H9 (cell line): Measurements from ENCODE around the gene MS4A7. TPM values are rescaled to one million over a fixed set of nuclear protein-coding genes. Genes with fewer than 3 reads are reported as not detected.

ENCODE experiments used
- DNase-seq: peaks from one replicate; pipeline ENCODE4 v3.0.0-alpha.2; 2017
- H2AFZ ChIP-seq: one replicate; pipeline ENCODE4 v1.6.1; 2013; ENCODE audit warnings: mild to moderate bottlenecking, low read length, control low read depth, moderate library complexity
- H2AK5ac ChIP-seq: 2 replicates; pipeline ENCODE4 v1.6.1; 2013; ENCODE audit warnings: low read length, control low read depth, mixed read lengths; ENCODE audit not compliant: insufficient read length
- H2BK120ac ChIP-seq: one replicate; pipeline ENCODE4 v1.6.1; 2013; ENCODE audit warnings: low read depth, mild to moderate bottlenecking, low read length, control low read depth, inconsistent platforms; ENCODE audit not compliant: poor library complexity, severe bottlenecking
- H2BK12ac ChIP-seq: 2 replicates; pipeline ENCODE4 v1.6.1; 2013; ENCODE audit warnings: low read length, control low read depth, mixed read lengths, low read depth; ENCODE audit not compliant: insufficient read length
- H2BK15ac ChIP-seq: 2 replicates; pipeline ENCODE4 v1.6.1; 2013; ENCODE audit warnings: low read depth, low read length, control low read depth
- H2BK20ac ChIP-seq: one replicate; pipeline ENCODE4 v1.6.1; 2013; ENCODE audit warnings: low read depth, mild to moderate bottlenecking, low read length, control low read depth, inconsistent platforms; ENCODE audit not compliant: poor library complexity, severe bottlenecking
- H2BK5ac ChIP-seq: 2 replicates; pipeline ENCODE4 v1.6.1; 2013; ENCODE audit warnings: low read length, control low read depth, mixed read lengths; ENCODE audit not compliant: insufficient read length
- H3K14ac ChIP-seq: 2 replicates; pipeline ENCODE4 v1.6.1; 2013; ENCODE audit warnings: low read length, control low read depth; ENCODE audit not compliant: insufficient read depth
- H3K18ac ChIP-seq: 2 replicates; pipeline ENCODE4 v1.6.1; 2013; ENCODE audit warnings: low read depth, mild to moderate bottlenecking, mixed read lengths, low read length, control low read depth; ENCODE audit not compliant: insufficient read length
- H3K23ac ChIP-seq: 2 replicates; pipeline ENCODE4 v1.6.1; 2013; ENCODE audit warnings: low read length, control low read depth, mixed read lengths, low read depth; ENCODE audit not compliant: insufficient read length
- H3K23me2 ChIP-seq: 2 replicates; pipeline ENCODE4 v1.6.1; 2013; ENCODE audit warnings: low read depth, mild to moderate bottlenecking, mixed read lengths, low read length, control low read depth; ENCODE audit not compliant: insufficient read length, poor library complexity, severe bottlenecking
- H3K27ac ChIP-seq: 2 replicates; pipeline ENCODE4 v1.5.1; 2013; ENCODE audit warnings: low read length, control low read depth, mixed read lengths, low read depth; ENCODE audit not compliant: insufficient read length
- H3K27me3 ChIP-seq: 2 replicates; pipeline ENCODE4 v1.6.1; 2013; ENCODE audit warnings: low read length, control low read depth, inconsistent platforms; ENCODE audit not compliant: insufficient read depth
- H3K4ac ChIP-seq: 2 replicates; pipeline ENCODE4 v1.6.1; 2013; ENCODE audit warnings: low read depth, mild to moderate bottlenecking, control low read depth, inconsistent platforms, low read length, moderate library complexity
- H3K4me1 ChIP-seq: 2 replicates; pipeline ENCODE4 v1.6.1; 2013; ENCODE audit warnings: low read length, control low read depth, inconsistent platforms; ENCODE audit not compliant: insufficient read depth
- H3K4me2 ChIP-seq: 2 replicates; pipeline ENCODE4 v1.6.1; 2013; ENCODE audit warnings: low read length, control low read depth, mixed read lengths; ENCODE audit not compliant: insufficient read length, insufficient read depth
- H3K56ac ChIP-seq: 2 replicates; pipeline ENCODE4 v1.6.1; 2013; ENCODE audit warnings: low read depth, mild to moderate bottlenecking, mixed read lengths, low read length, control low read depth; ENCODE audit not compliant: insufficient read length
- H3K79me1 ChIP-seq: 2 replicates; pipeline ENCODE4 v1.6.1; 2013; ENCODE audit warnings: low read depth, mild to moderate bottlenecking, moderate library complexity, low read length, control low read depth, inconsistent platforms; ENCODE audit not compliant: insufficient read depth, poor library complexity, severe bottlenecking
- H3K79me2 ChIP-seq: 2 replicates; pipeline ENCODE4 v1.6.1; 2013; ENCODE audit warnings: low read length, control low read depth, inconsistent platforms; ENCODE audit not compliant: insufficient read depth
- H3K9ac ChIP-seq: 2 replicates; pipeline ENCODE4 v1.6.1; 2013; ENCODE audit warnings: low read length, control low read depth, mixed read lengths; ENCODE audit not compliant: insufficient read length; ENCODE audit errors: extremely low read depth
- H3K9me3 ChIP-seq: one replicate; pipeline ENCODE4 v1.6.1; 2013; ENCODE audit warnings: low read depth, low read length, inconsistent platforms; ENCODE audit not compliant: control insufficient read depth
- H3T11ph ChIP-seq: one replicate; pipeline ENCODE4 v1.6.1; 2013; ENCODE audit warnings: mild to moderate bottlenecking, low read length, control low read depth, inconsistent platforms
- H4K20me1 ChIP-seq: one replicate; pipeline ENCODE4 v1.6.1; 2013; ENCODE audit not compliant: control insufficient read depth, insufficient read length, insufficient read depth
- H4K5ac ChIP-seq: 2 replicates; pipeline ENCODE4 v1.6.1; 2013; ENCODE audit warnings: low read depth, mild to moderate bottlenecking, mixed read lengths, low read length, control low read depth; ENCODE audit not compliant: insufficient read length
- H4K8ac ChIP-seq: replicated peaks from 2 replicates; pipeline ENCODE4 v1.6.1; 2013; ENCODE audit warnings: low read length, control low read depth, mixed read lengths, low read depth; ENCODE audit not compliant: insufficient read length
- H4K91ac ChIP-seq: 2 replicates; pipeline ENCODE4 v1.6.1; 2013; ENCODE audit warnings: low read depth, mild to moderate bottlenecking, moderate library complexity, mixed read lengths, low read length, control low read depth; ENCODE audit not compliant: insufficient read length
- H3K27ac Mint-ChIP-seq, 3 experiments: 2 replicates in 2 of 3; 3 replicates in 1 of 3; pipeline ENCODE4 v1.8.0; 2020 to 2021; ENCODE audit warnings: mixed read lengths in 3 of 3, mild to moderate bottlenecking in 1 of 3, moderate library complexity in 1 of 3
- H3K27me3 Mint-ChIP-seq: 2 replicates; pipeline ENCODE4 v1.8.0; 2021; ENCODE audit warnings: low read depth, mild to moderate bottlenecking, moderate library complexity, mixed read lengths
- H3K36me3 Mint-ChIP-seq, 3 experiments: 2 replicates in 2 of 3; 3 replicates in 1 of 3; pipeline ENCODE4 v1.8.0; 2020 to 2021; ENCODE audit warnings: low read depth in 3 of 3, mixed read lengths in 3 of 3; ENCODE audit not compliant: insufficient read depth in 1 of 3
- H3K4me1 Mint-ChIP-seq, 2 experiments: 2 replicates each; pipeline ENCODE4 v1.8.0; 2020; ENCODE audit warnings: mixed read lengths in 2 of 2
- H3K4me3 Mint-ChIP-seq, 2 experiments: 2 replicates in 1 of 2; 3 replicates in 1 of 2; pipeline ENCODE4 v1.8.0; 2020 to 2021; ENCODE audit warnings: mild to moderate bottlenecking in 2 of 2, mixed read lengths in 2 of 2, moderate library complexity in 1 of 2
- H3K9me3 Mint-ChIP-seq, 2 experiments: 2 replicates in 1 of 2; 3 replicates in 1 of 2; pipeline ENCODE4 v1.8.0; 2020; ENCODE audit warnings: mild to moderate bottlenecking in 2 of 2, mixed read lengths in 2 of 2, moderate library complexity in 1 of 2
- WGBS: extraction: QIAGEN DNeasy Blood & Tissue Kit; methylation state at CpG from one replicate; pipeline ENCODE4 v1.1.7; 2013; ENCODE audit warnings: missing lambda C conversion rate, low lambda C conversion rate, mixed read lengths; ENCODE audit not compliant: insufficient read length; ENCODE audit errors: extremely low coverage; 5-methylcytosine and 5-hydroxymethylcytosine counted together
- total RNA-seq: library from RNA; stranded (reverse); gene quantifications from 2 replicates; pipeline ENCODE4 v1.2.1, GENCODE V29; 2021
- TF ChIP-seq, protein P1 (sequence below): fragments of 200-600 bp; sonication (generic); conservative IDR thresholded peaks from 3 replicates; pipeline ENCODE4 v1.8.0; 2021; ENCODE audit warnings: antibody characterized with exemption, mild to moderate bottlenecking

MS4A7 gene
- total RNA-seq, 1 experiment from 2014 or later = not detected

DNA sequence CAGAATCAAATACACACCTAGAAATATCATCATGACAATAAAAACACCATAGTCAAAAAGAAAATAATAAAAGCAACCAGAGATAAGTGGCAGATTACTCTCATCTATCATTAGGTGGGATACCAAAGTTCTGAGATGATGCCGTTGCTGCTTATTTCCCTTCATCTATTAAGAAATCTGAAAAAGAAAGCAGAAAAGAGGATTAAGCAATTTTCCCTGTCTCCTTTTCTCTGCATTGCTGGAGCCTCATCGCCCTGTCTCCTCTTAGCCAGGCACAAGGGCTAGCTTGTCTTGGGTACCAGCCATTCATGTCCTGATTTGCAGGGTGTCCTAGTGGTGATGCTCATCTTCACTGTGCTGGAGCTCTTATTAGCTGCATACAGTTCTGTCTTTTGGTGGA lies 14.0 kb downstream of the MS4A7 start:
- H3K27me3 ChIP-seq = no peaks in the 10 kb centered on the region
- peaks cover 6 to 13% of the 10 kb centered on the region in 2 experiments for H3K4me1 Mint-ChIP-seq
- H3K4ac ChIP-seq = no peak overlapping the region
- no peak overlapping the region for H2BK120ac ChIP-seq
- no peak overlapping the region for H2AK5ac ChIP-seq
- H3K36me3 Mint-ChIP-seq = no peaks in the 10 kb centered on the region
- no peaks in the 10 kb centered on the region for H3K27me3 Mint-ChIP-seq
- no peaks in the 10 kb centered on the region for H3K23me2 ChIP-seq
- no peaks in the 10 kb centered on the region for H4K20me1 ChIP-seq
- no peak overlapping the region for H3T11ph ChIP-seq
- no peak overlapping the region for H2BK15ac ChIP-seq
- peaks cover 0 to 1% of the 10 kb centered on the region in 2 experiments; a peak in 1 of 5 replicates for H3K9me3 Mint-ChIP-seq
- H3K9me3 ChIP-seq = no peaks in the 10 kb centered on the region
- no peak overlapping the region for H2AFZ ChIP-seq
- H2BK12ac ChIP-seq = no peak overlapping the region
- no peak overlapping the region for H3K27ac ChIP-seq
- no peak overlapping the region for H3K14ac ChIP-seq
- no peak overlapping the region for H3K56ac ChIP-seq
- H3K23ac ChIP-seq = no peak overlapping the region
- no peak overlapping the region for H3K9ac ChIP-seq
- no peak overlapping the region for H4K5ac ChIP-seq
- H3K4me3 Mint-ChIP-seq = no peak overlapping the region
- no peak overlapping the region for H3K4me2 ChIP-seq
- no peak overlapping the region for H4K8ac ChIP-seq
- TF ChIP-seq, protein P1, sequence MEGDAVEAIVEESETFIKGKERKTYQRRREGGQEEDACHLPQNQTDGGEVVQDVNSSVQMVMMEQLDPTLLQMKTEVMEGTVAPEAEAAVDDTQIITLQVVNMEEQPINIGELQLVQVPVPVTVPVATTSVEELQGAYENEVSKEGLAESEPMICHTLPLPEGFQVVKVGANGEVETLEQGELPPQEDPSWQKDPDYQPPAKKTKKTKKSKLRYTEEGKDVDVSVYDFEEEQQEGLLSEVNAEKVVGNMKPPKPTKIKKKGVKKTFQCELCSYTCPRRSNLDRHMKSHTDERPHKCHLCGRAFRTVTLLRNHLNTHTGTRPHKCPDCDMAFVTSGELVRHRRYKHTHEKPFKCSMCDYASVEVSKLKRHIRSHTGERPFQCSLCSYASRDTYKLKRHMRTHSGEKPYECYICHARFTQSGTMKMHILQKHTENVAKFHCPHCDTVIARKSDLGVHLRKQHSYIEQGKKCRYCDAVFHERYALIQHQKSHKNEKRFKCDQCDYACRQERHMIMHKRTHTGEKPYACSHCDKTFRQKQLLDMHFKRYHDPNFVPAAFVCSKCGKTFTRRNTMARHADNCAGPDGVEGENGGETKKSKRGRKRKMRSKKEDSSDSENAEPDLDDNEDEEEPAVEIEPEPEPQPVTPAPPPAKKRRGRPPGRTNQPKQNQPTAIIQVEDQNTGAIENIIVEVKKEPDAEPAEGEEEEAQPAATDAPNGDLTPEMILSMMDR = no peak
- H4K91ac ChIP-seq = no peak overlapping the region
- H2BK5ac ChIP-seq = no peak overlapping the region
- H3K79me1 ChIP-seq = no peaks in the 10 kb centered on the region
- H3K27ac Mint-ChIP-seq = no peak overlapping the region
- DNase-seq = no peak
- no peak overlapping the region for H2BK20ac ChIP-seq
- H3K79me2 ChIP-seq = no peaks in the 10 kb centered on the region
- H3K4me1 ChIP-seq = no peaks in the 10 kb centered on the region
- WGBS = no CpG with 5 or more reads among the region's 2 CpGs
- no peak overlapping the region for H3K18ac ChIP-seq
